ENCODE results near the gene ANKRD42. TPM values are rescaled to one million over a fixed set of nuclear protein-coding genes. Genes with fewer than 3 reads are reported as not detected.

ANKRD42 gene
- total and polyA plus RNA-seq, 9 of the 15 experiments (the other 6 are each of a cell fraction or from before 2014, with no cell fraction given), result 2.8 to 9.1 (median 6.1) TPM

DNA sequence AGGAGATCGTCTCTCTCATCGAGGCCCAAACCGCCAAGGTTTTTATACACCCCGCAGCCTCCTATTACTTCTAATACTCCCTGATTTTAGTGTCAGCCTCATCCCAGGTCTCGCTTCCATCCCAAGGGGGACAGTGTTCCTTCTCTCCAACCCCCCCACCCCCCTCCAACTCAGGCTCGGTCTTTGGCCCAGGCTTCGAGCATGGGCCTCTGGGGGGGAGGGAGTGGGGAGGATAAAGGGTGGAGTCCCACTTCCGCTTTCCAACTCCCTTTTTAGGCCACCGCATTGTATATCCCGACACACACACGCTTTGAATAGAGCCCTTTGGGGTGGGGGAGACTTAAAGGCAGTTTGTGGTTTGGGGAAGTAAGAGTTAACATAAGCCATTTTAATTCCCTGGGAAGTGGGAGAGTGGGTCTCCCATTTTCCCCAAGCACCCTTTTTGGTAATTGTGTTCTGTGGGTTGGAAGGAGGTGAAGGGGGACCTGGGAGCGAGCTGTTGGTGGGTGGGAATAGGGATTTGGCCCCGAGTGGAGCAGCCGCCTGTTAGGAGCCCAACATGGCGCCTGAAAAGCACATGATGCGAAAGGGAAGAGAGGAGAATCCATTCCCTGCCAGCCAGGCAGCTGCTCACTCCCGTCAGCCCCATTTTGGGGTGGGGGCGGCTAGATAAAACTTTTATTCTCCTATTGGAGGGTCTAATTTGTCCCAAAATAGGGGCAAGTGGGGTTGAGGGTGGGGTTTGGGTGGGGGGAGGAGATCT, 35.7 kb upstream of the ANKRD42 start (continued):
- TF ChIP-seq MAFF (IDR thresholded peaks at IDR 0.05; ENCODE audit: low read length) (no peak), ETV1 (tag; conservative IDR thresholded peaks at IDR 0.05; ENCODE audit: low read depth) (peak; percentile 82), ZNF551 (CRISPR knock-in tag; IDR thresholded peaks at IDR 0.05) (no peak), ZNF212 (CRISPR knock-in tag; IDR thresholded peaks at IDR 0.05) (no peak), HMGN3 (IDR thresholded peaks at IDR 0.05; ENCODE audit: borderline replicate concordance, extremely low read depth, insufficient read length, low read depth, low read length) (no peak), SMAD3 (CRISPR knock-in tag; conservative IDR thresholded peaks at IDR 0.05) (no peak), KLF1 (tag; IDR thresholded peaks at IDR 0.05) (peak; percentile 95), ZNF764 (CRISPR knock-in tag; IDR thresholded peaks at IDR 0.05; ENCODE audit: low read depth) (no peak), HNRNPLL (IDR thresholded peaks at IDR 0.05; ENCODE audit: low read depth, low read length, poor library complexity, severe bottlenecking) (no peak), GATAD2A (IDR thresholded peaks at IDR 0.05) (no peak), TAF1 (IDR thresholded peaks at IDR 0.05; ENCODE audit: control insufficient read depth, extremely low read depth, insufficient read depth, low read length, severe bottlenecking) (peak; percentile 65), JUNB (CRISPR knock-in tag; conservative IDR thresholded peaks at IDR 0.05) (no peak), MTA3 (IDR thresholded peaks at IDR 0.05; ENCODE audit: borderline replicate concordance) (0 out of 2 replicates have a peak, but pooled peaks have one; percentile 15), ZNF766 (CRISPR knock-in tag; conservative IDR thresholded peaks at IDR 0.05) (no peak)
- TF ChIP-seq, protein P1, sequence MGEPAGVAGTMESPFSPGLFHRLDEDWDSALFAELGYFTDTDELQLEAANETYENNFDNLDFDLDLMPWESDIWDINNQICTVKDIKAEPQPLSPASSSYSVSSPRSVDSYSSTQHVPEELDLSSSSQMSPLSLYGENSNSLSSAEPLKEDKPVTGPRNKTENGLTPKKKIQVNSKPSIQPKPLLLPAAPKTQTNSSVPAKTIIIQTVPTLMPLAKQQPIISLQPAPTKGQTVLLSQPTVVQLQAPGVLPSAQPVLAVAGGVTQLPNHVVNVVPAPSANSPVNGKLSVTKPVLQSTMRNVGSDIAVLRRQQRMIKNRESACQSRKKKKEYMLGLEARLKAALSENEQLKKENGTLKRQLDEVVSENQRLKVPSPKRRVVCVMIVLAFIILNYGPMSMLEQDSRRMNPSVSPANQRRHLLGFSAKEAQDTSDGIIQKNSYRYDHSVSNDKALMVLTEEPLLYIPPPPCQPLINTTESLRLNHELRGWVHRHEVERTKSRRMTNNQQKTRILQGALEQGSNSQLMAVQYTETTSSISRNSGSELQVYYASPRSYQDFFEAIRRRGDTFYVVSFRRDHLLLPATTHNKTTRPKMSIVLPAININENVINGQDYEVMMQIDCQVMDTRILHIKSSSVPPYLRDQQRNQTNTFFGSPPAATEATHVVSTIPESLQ (CRISPR knock-in tag; IDR thresholded peaks at IDR 0.05), result no peak
- TF ChIP-seq, protein P2, sequence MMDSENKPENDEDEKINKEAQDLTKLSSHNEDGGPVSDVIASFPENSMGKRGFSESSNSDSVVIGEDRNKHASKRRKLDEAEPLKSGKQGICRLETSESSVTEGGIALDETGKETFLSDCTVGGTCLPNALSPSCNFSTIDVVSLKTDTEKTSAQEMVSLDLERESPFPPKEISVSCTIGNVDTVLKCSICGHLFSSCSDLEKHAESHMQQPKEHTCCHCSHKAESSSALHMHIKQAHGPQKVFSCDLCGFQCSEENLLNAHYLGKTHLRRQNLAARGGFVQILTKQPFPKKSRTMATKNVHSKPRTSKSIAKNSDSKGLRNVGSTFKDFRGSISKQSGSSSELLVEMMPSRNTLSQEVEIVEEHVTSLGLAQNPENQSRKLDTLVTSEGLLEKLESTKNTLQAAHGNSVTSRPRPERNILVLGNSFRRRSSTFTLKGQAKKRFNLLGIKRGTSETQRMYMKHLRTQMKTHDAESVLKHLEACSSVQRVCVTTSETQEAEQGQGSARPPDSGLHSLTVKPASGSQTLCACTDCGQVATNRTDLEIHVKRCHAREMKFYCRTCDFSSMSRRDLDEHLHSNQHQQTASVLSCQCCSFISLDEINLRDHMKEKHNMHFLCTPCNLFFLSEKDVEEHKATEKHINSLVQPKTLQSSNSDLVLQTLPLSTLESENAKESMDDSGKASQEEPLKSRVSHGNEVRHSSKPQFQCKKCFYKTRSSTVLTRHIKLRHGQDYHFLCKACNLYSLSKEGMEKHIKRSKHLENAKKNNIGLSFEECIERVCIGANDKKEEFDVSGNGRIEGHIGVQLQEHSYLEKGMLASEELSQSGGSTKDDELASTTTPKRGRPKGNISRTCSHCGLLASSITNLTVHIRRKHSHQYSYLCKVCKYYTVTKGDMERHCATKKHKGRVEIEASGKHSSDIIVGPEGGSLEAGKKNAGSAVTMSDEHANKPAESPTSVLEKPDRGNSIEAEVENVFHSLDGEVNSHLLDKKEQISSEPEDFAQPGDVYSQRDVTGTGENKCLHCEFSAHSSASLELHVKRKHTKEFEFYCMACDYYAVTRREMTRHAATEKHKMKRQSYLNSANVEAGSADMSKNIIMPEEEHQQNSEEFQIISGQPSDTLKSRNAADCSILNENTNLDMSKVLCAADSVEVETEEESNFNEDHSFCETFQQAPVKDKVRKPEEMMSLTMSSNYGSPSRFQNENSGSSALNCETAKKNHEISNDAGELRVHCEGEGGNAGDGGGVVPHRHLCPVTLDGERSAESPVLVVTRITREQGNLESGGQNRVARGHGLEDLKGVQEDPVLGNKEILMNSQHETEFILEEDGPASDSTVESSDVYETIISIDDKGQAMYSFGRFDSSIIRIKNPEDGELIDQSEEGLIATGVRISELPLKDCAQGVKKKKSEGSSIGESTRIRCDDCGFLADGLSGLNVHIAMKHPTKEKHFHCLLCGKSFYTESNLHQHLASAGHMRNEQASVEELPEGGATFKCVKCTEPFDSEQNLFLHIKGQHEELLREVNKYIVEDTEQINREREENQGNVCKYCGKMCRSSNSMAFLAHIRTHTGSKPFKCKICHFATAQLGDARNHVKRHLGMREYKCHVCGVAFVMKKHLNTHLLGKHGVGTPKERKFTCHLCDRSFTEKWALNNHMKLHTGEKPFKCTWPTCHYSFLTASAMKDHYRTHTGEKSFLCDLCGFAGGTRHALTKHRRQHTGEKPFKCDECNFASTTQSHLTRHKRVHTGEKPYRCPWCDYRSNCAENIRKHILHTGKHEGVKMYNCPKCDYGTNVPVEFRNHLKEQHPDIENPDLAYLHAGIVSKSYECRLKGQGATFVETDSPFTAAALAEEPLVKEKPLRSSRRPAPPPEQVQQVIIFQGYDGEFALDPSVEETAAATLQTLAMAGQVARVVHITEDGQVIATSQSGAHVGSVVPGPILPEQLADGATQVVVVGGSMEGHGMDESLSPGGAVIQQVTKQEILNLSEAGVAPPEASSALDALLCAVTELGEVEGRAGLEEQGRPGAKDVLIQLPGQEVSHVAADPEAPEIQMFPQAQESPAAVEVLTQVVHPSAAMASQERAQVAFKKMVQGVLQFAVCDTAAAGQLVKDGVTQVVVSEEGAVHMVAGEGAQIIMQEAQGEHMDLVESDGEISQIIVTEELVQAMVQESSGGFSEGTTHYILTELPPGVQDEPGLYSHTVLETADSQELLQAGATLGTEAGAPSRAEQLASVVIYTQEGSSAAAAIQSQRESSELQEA (IDR thresholded peaks at IDR 0.05; ENCODE audit: low read depth), result no peak
